HepG2 (cell line): ENCODE data around the gene ZNF160.

Experiments used
- FOXM1 ChIP-seq: sonication (generic); formaldehyde crosslinking; IDR thresholded peaks from 2 replicates; pipeline ENCODE4 v1.5.0; 2020; ENCODE audit warnings: missing genetic modification reagents
- KDM4B ChIP-seq: sonication (generic); formaldehyde crosslinking; IDR thresholded peaks from 2 replicates; pipeline ENCODE4 v1.4.0; 2020; ENCODE audit warnings: missing genetic modification reagents
- NCOA2 ChIP-seq: sonication (generic); formaldehyde crosslinking; IDR thresholded peaks from 2 replicates; pipeline ENCODE4 v1.8.0; 2022; ENCODE audit warnings: inconsistent platforms
- NR2C2 ChIP-seq: sonication (generic); formaldehyde crosslinking; IDR thresholded peaks from 2 replicates; pipeline ENCODE4 v1.4.0; 2020; ENCODE audit warnings: missing genetic modification reagents, mild to moderate bottlenecking, moderate library complexity, borderline replicate concordance
- ZNF354B ChIP-seq: sonication (generic); formaldehyde crosslinking; IDR thresholded peaks from 2 replicates; pipeline ENCODE4 v1.8.0; 2022; ENCODE audit warnings: mild to moderate bottlenecking, missing genetic modification reagents
- ZNF430 ChIP-seq: sonication (generic); formaldehyde crosslinking; IDR thresholded peaks from 2 replicates; pipeline ENCODE4 v1.9.0; 2021; ENCODE audit warnings: mild to moderate bottlenecking, missing genetic modification reagents
- ZNF549 ChIP-seq: sonication (generic); formaldehyde crosslinking; IDR thresholded peaks from 2 replicates; pipeline ENCODE4 v1.5.0; 2020; ENCODE audit warnings: missing genetic modification reagents
- TF ChIP-seq, protein P1 (sequence below), 2 experiments: sonication (generic) in 1 of 2; formaldehyde crosslinking in 1 of 2; IDR thresholded peaks; 2 replicates each; pipeline versions ENCODE4 v1.4.0 to v1.6.1; 2018 to 2020; ENCODE audit warnings: missing genetic modification reagents in 2 of 2, borderline replicate concordance in 1 of 2, low read depth in 1 of 2, mild to moderate bottlenecking in 1 of 2, missing biosample characterization in 1 of 2

GRCh38 chr19:53136432-53136831, 33.2 kb upstream of the ZNF160 start:
- TF ChIP-seq ZNF354B (no peak), KDM4B (CRISPR knock-in tag) (no peak), ZNF430 (CRISPR knock-in tag) (no peak), NCOA2 (CRISPR knock-in tag) (no peak), NR2C2 (CRISPR knock-in tag) (no peak), FOXM1 (CRISPR knock-in tag) (no peak), ZNF549 (CRISPR knock-in tag) (no peak)
- TF ChIP-seq, protein P1, sequence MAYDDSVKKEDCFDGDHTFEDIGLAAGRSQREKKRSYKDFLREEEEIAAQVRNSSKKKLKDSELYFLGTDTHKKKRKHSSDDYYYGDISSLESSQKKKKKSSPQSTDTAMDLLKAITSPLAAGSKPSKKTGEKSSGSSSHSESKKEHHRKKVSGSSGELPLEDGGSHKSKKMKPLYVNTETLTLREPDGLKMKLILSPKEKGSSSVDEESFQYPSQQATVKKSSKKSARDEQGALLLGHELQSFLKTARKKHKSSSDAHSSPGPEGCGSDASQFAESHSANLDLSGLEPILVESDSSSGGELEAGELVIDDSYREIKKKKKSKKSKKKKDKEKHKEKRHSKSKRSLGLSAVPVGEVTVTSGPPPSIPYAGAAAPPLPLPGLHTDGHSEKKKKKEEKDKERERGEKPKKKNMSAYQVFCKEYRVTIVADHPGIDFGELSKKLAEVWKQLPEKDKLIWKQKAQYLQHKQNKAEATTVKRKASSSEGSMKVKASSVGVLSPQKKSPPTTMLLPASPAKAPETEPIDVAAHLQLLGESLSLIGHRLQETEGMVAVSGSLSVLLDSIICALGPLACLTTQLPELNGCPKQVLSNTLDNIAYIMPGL (CRISPR knock-in tag; IDR thresholded peaks at IDR 0.05; ENCODE audit: borderline replicate concordance in 1 of 2, low read depth in 1 of 2) = no peak
